Ishikawa (cell line): ENCODE measurements around the gene RABGAP1L.

Experiments used
- CEBPB ChIP-seq: IDR thresholded peaks from 2 replicates; pipeline ENCODE4 v1.6.1; 2012
- CREB1 ChIP-seq: IDR thresholded peaks from 2 replicates; pipeline ENCODE4 v1.6.1; 2012; ENCODE audit warnings: low read depth
- EP300 ChIP-seq: IDR thresholded peaks from 2 replicates; pipeline ENCODE4 v1.6.1; 2012; ENCODE audit warnings: borderline replicate concordance
- FOXM1 ChIP-seq: IDR thresholded peaks from 2 replicates; pipeline ENCODE4 v1.6.1; 2012; ENCODE audit warnings: low read depth, borderline replicate concordance
- NFIC ChIP-seq: IDR thresholded peaks from 2 replicates; pipeline ENCODE4 v1.6.1; 2012
- RAD21 ChIP-seq: IDR thresholded peaks from 2 replicates; pipeline ENCODE4 v1.6.1; 2012; ENCODE audit warnings: low read depth
- REST ChIP-seq: IDR thresholded peaks from 2 replicates; pipeline ENCODE4 v1.6.1; 2012; ENCODE audit warnings: low read depth, mild to moderate bottlenecking
- TAF1 ChIP-seq: IDR thresholded peaks from 2 replicates; pipeline ENCODE4 v1.6.1; 2012; ENCODE audit warnings: low read depth, mild to moderate bottlenecking
- TCF12 ChIP-seq: IDR thresholded peaks from 2 replicates; pipeline ENCODE4 v1.6.1; 2012; ENCODE audit warnings: low read depth
- TEAD4 ChIP-seq: IDR thresholded peaks from 2 replicates; pipeline ENCODE4 v1.6.1; 2012
- YY1 ChIP-seq: IDR thresholded peaks from 2 replicates; pipeline ENCODE4 v1.6.1; 2012; ENCODE audit warnings: low read depth
- ZBTB7A ChIP-seq: IDR thresholded peaks from 2 replicates; pipeline ENCODE4 v1.6.1; 2012; ENCODE audit warnings: low read depth

- TF ChIP-seq CREB1 (no peak), EP300 (no peak), CEBPB (no peak), RAD21 (no peak), ZBTB7A (no peak), FOXM1 (no peak), TAF1 (no peak), NFIC (no peak), TEAD4 (no peak), TCF12 (no peak), YY1 (no peak), REST (no peak)
These were observed 757.5 kb downstream of the RABGAP1L start for GRCh38 chr1:174916846-174917245.
